22Rv1 (cell line): ENCODE measurements around the gene JAKMIP1.

Experiments used
- H3K27ac ChIP-seq: fragments of 450-650 bp; 2 replicates; pipeline ENCODE4 v1.5.1; 2017
- CTCF ChIP-seq: fragments of 450-650 bp; IDR thresholded peaks from 2 replicates; pipeline ENCODE4 v1.5.1; 2017; ENCODE audit warnings: mild to moderate bottlenecking
- ZFX ChIP-seq: fragments of 450-650 bp; IDR thresholded peaks from 2 replicates; pipeline ENCODE4 v1.6.1; 2017; ENCODE audit warnings: antibody characterized with exemption, borderline replicate concordance

The JAKMIP1 gene

GRCh38 chr4:6125103-6125651, 75.2 kb downstream of the JAKMIP1 start:
- H3K27ac ChIP-seq, result no peak overlapping the region
- TF ChIP-seq CTCF, result no peak
- no peak for TF ChIP-seq ZFX

GRCh38 chr4:6124386-6125102, 75.8 kb downstream of the JAKMIP1 start:
- TF ChIP-seq CTCF (no peak), ZFX (no peak)
- H3K27ac ChIP-seq, result no peak overlapping the region

DNA sequence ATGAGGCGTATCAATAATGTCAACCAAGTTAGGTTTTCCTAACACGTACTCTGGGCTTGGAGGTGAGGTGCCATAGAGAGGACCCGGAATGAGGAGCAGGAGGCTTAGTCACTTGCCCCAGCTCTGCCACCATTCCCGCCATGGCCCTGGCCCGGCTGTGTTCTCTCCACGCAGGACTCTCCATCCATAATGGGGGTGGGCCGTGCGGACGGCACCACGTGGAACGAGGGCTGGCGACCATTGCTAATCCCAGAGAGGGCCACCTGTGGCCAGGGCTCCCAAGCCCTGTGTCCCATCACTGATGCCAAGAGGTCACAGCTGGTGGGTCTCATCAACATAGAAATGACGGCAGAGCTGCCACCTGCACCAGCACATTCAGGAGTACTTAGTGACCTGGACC, 76.4 kb downstream of the JAKMIP1 start:
- no peak overlapping the region for H3K27ac ChIP-seq
- TF ChIP-seq CTCF, result no peak
- no peak for TF ChIP-seq ZFX

DNA sequence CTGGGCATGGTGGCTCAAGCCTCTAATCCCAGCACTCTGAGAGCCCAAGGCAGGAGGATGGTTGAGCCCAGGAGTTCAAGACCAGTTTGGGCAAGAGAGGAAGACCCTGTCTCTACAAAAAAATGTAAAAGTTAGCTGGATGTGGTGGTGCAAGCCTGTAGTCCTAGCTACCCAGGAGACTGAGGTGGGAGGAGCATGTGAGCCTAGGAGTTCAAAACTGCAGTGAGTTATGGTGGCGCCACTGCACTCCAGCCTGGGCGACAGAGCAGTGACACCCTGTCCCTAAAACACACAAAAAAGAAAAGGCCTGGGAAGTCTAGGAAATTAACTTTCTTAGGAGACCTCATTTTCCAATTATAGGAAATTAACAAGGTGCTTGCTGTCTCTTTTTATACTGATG, 76.8 kb downstream of the JAKMIP1 start:
- TF ChIP-seq ZFX (no peak), CTCF (no peak)
- no peak overlapping the region for H3K27ac ChIP-seq

DNA sequence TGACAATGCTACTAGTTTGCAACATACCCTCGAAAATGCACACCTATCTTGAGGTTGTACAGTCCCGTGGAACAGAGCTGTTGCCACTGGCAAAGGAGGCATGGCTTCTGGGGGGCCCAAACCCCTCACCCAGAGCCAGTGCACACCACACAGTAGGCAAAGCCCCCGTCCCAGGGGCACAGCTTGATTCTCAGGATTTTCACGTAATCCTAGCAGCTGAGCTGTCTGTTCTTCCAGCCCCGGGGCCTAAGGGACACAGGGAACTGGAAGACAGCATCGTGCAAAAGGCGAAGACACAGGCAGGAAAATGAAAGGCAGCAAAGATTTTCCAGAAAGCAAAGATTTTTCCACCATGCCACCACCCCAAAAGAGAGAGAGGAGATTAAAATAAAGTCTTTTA, 77.2 kb downstream of the JAKMIP1 start:
- TF ChIP-seq ZFX (no peak), CTCF (no peak)
- H3K27ac ChIP-seq, result no peak overlapping the region

DNA sequence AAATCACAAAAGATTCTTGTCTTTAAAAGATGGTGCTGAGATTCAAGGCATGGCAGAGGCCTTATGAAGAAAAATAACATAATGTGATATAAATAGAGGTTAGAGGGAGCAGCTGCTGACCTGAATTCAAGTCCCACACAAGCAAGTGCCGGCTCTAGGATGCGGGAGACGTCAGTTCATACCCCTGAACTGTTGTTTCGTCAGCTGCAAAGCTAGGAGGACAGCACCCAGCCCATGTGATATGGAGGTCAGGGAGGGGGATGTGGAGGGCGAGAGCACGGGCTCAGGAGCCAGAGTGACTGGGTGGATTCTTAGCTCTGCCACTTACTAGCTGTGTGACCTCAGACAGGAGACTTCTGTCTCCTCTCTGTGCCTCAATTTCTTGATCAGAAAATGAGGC, 77.9 kb downstream of the JAKMIP1 start:
- TF ChIP-seq CTCF, result no peak
- TF ChIP-seq ZFX, result no peak

GRCh38 chr4:6121941-6122340, 78.4 kb downstream of the JAKMIP1 start:
- TF ChIP-seq ZFX, result no peak
- TF ChIP-seq CTCF, result no peak
- H3K27ac ChIP-seq, result no peak overlapping the region

More for the DNA sequence above, 77.9 kb downstream of the JAKMIP1 start:
- no peak overlapping the region for H3K27ac ChIP-seq
